GM12878 (cell line): ENCODE results near the gene ASB8.

ENCODE experiments used
- ATF7 ChIP-seq: fragments of 450-650 bp; IDR thresholded peaks from 2 replicates; pipeline ENCODE4 v1.6.1; 2016; ENCODE audit warnings: low read depth, mild to moderate bottlenecking
- BHLHE40 ChIP-seq, 2 experiments: fragments of 450-650 bp in 1 of 2; IDR thresholded peaks; 2 replicates each; pipeline ENCODE4 v1.6.1; 2011 to 2017; ENCODE audit warnings: low read depth in 2 of 2, borderline replicate concordance in 1 of 2, improper control_type of control experiment in 1 of 2, low read length in 1 of 2, mild to moderate bottlenecking in 1 of 2
- MEF2A ChIP-seq: IDR thresholded peaks from 2 replicates; pipeline ENCODE4 v1.6.1; 2011; ENCODE audit warnings: low read depth, mild to moderate bottlenecking, low read length, moderate library complexity; ENCODE audit not compliant: insufficient read depth
- NFIC ChIP-seq: IDR thresholded peaks from 2 replicates; pipeline ENCODE4 v1.6.1; 2012; ENCODE audit warnings: low read depth, mild to moderate bottlenecking, inconsistent platforms, low read length, moderate library complexity
- POLR2A ChIP-seq: IDR thresholded peaks from 2 replicates; pipeline ENCODE4 v1.6.1; 2011; ENCODE audit warnings: low read depth, mild to moderate bottlenecking, low read length
- POLR2AphosphoS5 ChIP-seq: IDR thresholded peaks from 2 replicates; pipeline ENCODE4 v1.6.1; 2011; ENCODE audit warnings: mild to moderate bottlenecking, low read length, inconsistent platforms
- RFX5 ChIP-seq: IDR thresholded peaks from 2 replicates; pipeline ENCODE4 v1.6.1; 2011; ENCODE audit warnings: low read depth, low read length, improper control_type of control experiment
- TF ChIP-seq, protein P1 (sequence below), 3 experiments: IDR thresholded peaks in 2 of 3; conservative IDR thresholded peaks in 1 of 3; 2 replicates each; pipeline ENCODE4 v1.5.1; 2011; ENCODE audit warnings: low read depth in 3 of 3, low read length in 3 of 3, mild to moderate bottlenecking in 3 of 3, control low read depth in 2 of 3, moderate library complexity in 2 of 3, inconsistent platforms in 1 of 3, mixed read lengths in 1 of 3; ENCODE audit not compliant: control insufficient read depth in 2 of 3, insufficient read depth in 1 of 3; ENCODE audit errors: extremely low read depth in 1 of 3
- TF ChIP-seq, protein P2 (sequence below): IDR thresholded peaks from 2 replicates; pipeline ENCODE4 v1.6.1; 2011; ENCODE audit warnings: low read depth, low read length, improper control_type of control experiment, borderline replicate concordance
- TF ChIP-seq, protein P3 (sequence below): fragments of 450-650 bp; IDR thresholded peaks from 2 replicates; pipeline ENCODE4 v1.6.1; 2017; ENCODE audit warnings: mild to moderate bottlenecking

DNA sequence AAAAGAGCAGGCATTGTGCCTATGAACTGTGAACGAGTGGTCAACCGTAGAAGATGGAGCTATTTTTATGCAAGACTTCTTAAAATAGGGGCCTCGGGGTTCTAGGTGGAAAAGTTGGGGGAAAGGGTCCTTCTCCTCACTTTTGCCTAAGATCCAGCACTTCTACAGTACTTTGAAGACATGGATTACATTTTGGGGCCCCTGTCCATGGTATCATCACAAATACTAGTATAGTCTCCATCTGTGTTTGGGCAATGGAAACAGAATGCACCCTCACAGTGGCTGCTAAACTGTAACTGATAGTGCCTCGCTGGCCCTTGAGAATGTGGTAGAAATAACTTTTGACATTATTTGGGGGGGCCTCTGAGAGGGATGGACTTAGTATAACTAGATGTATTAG, 20.7 kb upstream of the ASB8 start:
- TF ChIP-seq POLR2A (no peak), RFX5 (no peak), POLR2AphosphoS5 (no peak), BHLHE40 (IDR thresholded peaks at IDR 0.05; ENCODE audit: borderline replicate concordance in 1 of 2, low read depth in 2 of 2, low read length in 1 of 2) (no peak), NFIC (no peak), MEF2A (no peak), ATF7 (no peak)
- TF ChIP-seq, protein P1, sequence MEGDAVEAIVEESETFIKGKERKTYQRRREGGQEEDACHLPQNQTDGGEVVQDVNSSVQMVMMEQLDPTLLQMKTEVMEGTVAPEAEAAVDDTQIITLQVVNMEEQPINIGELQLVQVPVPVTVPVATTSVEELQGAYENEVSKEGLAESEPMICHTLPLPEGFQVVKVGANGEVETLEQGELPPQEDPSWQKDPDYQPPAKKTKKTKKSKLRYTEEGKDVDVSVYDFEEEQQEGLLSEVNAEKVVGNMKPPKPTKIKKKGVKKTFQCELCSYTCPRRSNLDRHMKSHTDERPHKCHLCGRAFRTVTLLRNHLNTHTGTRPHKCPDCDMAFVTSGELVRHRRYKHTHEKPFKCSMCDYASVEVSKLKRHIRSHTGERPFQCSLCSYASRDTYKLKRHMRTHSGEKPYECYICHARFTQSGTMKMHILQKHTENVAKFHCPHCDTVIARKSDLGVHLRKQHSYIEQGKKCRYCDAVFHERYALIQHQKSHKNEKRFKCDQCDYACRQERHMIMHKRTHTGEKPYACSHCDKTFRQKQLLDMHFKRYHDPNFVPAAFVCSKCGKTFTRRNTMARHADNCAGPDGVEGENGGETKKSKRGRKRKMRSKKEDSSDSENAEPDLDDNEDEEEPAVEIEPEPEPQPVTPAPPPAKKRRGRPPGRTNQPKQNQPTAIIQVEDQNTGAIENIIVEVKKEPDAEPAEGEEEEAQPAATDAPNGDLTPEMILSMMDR (IDR thresholded peaks at IDR 0.05 in 2 of 3, conservative IDR thresholded peaks at IDR 0.05 in 1 of 3; ENCODE audit: control insufficient read depth in 2 of 3, extremely low read depth in 1 of 3, insufficient read depth in 1 of 3, low read depth in 3 of 3, low read length in 3 of 3): no peak
- TF ChIP-seq, protein P2, sequence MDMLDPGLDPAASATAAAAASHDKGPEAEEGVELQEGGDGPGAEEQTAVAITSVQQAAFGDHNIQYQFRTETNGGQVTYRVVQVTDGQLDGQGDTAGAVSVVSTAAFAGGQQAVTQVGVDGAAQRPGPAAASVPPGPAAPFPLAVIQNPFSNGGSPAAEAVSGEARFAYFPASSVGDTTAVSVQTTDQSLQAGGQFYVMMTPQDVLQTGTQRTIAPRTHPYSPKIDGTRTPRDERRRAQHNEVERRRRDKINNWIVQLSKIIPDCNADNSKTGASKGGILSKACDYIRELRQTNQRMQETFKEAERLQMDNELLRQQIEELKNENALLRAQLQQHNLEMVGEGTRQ: no peak
- TF ChIP-seq, protein P3, sequence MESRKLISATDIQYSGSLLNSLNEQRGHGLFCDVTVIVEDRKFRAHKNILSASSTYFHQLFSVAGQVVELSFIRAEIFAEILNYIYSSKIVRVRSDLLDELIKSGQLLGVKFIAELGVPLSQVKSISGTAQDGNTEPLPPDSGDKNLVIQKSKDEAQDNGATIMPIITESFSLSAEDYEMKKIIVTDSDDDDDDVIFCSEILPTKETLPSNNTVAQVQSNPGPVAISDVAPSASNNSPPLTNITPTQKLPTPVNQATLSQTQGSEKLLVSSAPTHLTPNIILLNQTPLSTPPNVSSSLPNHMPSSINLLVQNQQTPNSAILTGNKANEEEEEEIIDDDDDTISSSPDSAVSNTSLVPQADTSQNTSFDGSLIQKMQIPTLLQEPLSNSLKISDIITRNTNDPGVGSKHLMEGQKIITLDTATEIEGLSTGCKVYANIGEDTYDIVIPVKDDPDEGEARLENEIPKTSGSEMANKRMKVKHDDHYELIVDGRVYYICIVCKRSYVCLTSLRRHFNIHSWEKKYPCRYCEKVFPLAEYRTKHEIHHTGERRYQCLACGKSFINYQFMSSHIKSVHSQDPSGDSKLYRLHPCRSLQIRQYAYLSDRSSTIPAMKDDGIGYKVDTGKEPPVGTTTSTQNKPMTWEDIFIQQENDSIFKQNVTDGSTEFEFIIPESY: no peak
